ENCODE data around the gene STX1B.
"Not testable (repeated sequence)": the region's sequence is repeated elsewhere in the genome, so short reads cannot be mapped to it uniquely, and the experiment has no call there.

Gene STX1B

GRCh38 chr16:31029272-31029671 is 18.8 kb upstream of the STX1B start:
- DNase-seq (ENCODE audit: low read depth), result no peak
- no peak overlapping the region for H3K4me3 ChIP-seq (ENCODE audit: low read depth, low read length)
- no peak for TF ChIP-seq CTCF (IDR thresholded peaks at IDR 0.05; ENCODE audit: control insufficient read depth, extremely low read depth, insufficient read depth)

GRCh38 chr16:31025339-31025738 is 14.9 kb upstream of the STX1B start:
- no peak for DNase-seq (ENCODE audit: low read depth)
- TF ChIP-seq CTCF (IDR thresholded peaks at IDR 0.05; ENCODE audit: control insufficient read depth, extremely low read depth, insufficient read depth), result no peak
- no peak overlapping the region for H3K4me3 ChIP-seq (ENCODE audit: low read depth, low read length)

GRCh38 chr16:31023627-31024226 is 13.3 kb upstream of the STX1B start:
- no peak for TF ChIP-seq CTCF (IDR thresholded peaks at IDR 0.05; ENCODE audit: control insufficient read depth, extremely low read depth, insufficient read depth)
- no peak for DNase-seq (ENCODE audit: low read depth)
- H3K4me3 ChIP-seq (ENCODE audit: low read depth, low read length), result no peak overlapping the region

- no peak overlapping the region for H3K4me3 ChIP-seq (ENCODE audit: low read depth, low read length)
- DNase-seq (ENCODE audit: low read depth), result no peak
- TF ChIP-seq CTCF (IDR thresholded peaks at IDR 0.05; ENCODE audit: control insufficient read depth, extremely low read depth, insufficient read depth), result no peak
Observed at GRCh38 chr16:31023252-31023602, 12.8 kb upstream of the STX1B start.

- no peak overlapping the region for H3K4me3 ChIP-seq (ENCODE audit: low read depth, low read length)
- no peak for DNase-seq (ENCODE audit: low read depth)
- TF ChIP-seq CTCF (IDR thresholded peaks at IDR 0.05; ENCODE audit: control insufficient read depth, extremely low read depth, insufficient read depth), result no peak
Observed at GRCh38 chr16:31022544-31023251, 12.3 kb upstream of the STX1B start.

- no peak for TF ChIP-seq CTCF (IDR thresholded peaks at IDR 0.05; ENCODE audit: control insufficient read depth, extremely low read depth, insufficient read depth)
- DNase-seq (ENCODE audit: low read depth), result no peak
- H3K4me3 ChIP-seq (ENCODE audit: low read depth, low read length), result no peak overlapping the region
Observed at GRCh38 chr16:31020536-31020935, 10.1 kb upstream of the STX1B start.

GRCh38 chr16:31017756-31018155 is 7.3 kb upstream of the STX1B start:
- not testable (repeated sequence) for H3K4me3 ChIP-seq (ENCODE audit: low read depth, low read length); DNase-seq (ENCODE audit: low read depth)

Measured in LNCaP clone FGC (cell line).